GM10266 (cell line): ENCODE results near the gene C1orf226.
"Not testable (repeated sequence)": the region's sequence is repeated elsewhere in the genome, so short reads cannot be mapped to it uniquely, and the experiment has no call there.

Source experiments
- DNase-seq: peaks from one replicate; pipeline ENCODE4 v3.0.0; 2012; ENCODE audit errors: extremely low spot score
- TF ChIP-seq, protein P1 (sequence below): IDR thresholded peaks from 2 replicates; pipeline ENCODE4 v1.5.1; 2012; ENCODE audit warnings: mild to moderate bottlenecking, low read depth; ENCODE audit not compliant: control insufficient read depth, insufficient read depth; ENCODE audit errors: missing control alignments

Gene C1orf226

DNA sequence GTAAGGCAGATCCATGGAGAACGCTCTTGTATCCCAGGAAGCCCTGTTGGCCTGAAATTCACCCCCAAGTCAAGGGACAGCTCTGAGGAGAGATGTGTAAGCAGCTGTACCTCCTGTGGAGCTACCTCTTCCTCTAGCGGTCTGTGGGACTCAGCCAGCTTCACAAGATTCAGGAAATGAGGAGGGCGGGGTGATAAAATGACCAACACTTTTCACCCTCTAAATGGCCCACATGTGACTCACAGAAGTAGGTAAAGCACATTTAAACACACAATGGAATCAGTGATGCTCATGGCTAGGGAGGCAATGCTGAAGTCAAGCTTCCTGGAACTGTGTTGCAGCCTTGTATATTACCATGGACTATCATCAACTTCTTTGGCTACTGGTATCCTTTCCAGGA lies 30.5 kb downstream of the C1orf226 start, which contains the start of gene SH2D1B:
Gene SH2D1B, minus strand, starts transcription at position 135 of the 400 bp plus-strand sequence. Its CDS starts 120 bp downstream, at position 15.
- TF ChIP-seq, protein P1, sequence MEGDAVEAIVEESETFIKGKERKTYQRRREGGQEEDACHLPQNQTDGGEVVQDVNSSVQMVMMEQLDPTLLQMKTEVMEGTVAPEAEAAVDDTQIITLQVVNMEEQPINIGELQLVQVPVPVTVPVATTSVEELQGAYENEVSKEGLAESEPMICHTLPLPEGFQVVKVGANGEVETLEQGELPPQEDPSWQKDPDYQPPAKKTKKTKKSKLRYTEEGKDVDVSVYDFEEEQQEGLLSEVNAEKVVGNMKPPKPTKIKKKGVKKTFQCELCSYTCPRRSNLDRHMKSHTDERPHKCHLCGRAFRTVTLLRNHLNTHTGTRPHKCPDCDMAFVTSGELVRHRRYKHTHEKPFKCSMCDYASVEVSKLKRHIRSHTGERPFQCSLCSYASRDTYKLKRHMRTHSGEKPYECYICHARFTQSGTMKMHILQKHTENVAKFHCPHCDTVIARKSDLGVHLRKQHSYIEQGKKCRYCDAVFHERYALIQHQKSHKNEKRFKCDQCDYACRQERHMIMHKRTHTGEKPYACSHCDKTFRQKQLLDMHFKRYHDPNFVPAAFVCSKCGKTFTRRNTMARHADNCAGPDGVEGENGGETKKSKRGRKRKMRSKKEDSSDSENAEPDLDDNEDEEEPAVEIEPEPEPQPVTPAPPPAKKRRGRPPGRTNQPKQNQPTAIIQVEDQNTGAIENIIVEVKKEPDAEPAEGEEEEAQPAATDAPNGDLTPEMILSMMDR, result no peak
- no peak for DNase-seq

DNA sequence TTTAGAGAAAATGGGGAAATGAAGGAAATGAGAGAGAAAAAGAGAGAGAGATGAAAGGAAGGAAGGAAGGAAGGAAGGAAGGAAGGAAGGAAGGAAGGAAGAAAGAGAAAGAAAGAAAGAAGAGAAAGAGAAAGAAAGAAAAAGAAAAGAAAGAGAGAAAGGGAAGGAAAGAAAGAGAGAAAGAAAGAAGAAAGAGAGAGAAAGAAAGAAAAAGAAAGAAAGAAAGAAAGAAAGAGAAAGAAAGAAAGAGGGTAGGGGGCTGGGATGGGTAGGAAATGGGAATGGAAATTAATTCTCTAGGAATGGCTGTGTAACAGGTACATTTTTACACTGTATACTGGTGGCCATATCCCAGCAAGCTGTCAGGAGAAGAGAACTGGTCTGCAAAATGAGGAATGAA lies 34.7 kb downstream of the C1orf226 start:
- no peak for DNase-seq
- TF ChIP-seq, protein P1, result no peak

DNA sequence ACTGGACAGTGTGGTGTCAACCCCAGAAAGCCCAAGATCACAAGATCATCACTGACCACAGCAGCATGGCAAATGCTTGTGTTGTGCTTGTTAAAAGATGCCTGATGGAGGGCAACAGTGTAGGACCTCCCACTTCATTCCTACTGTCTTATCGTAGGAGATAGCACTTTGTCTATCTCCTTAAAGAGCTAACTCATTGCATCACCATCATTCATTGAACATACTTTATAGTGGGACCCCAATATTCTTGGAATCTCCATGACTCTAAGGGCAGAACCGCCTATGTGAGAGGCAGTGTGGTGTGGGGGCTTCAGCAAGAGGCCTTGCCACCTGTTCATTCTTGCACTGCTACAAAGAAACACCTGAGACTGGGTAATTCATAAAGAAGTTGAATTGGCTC lies 35.4 kb downstream of the C1orf226 start:
- no peak for DNase-seq
- TF ChIP-seq, protein P1, result no peak

DNA sequence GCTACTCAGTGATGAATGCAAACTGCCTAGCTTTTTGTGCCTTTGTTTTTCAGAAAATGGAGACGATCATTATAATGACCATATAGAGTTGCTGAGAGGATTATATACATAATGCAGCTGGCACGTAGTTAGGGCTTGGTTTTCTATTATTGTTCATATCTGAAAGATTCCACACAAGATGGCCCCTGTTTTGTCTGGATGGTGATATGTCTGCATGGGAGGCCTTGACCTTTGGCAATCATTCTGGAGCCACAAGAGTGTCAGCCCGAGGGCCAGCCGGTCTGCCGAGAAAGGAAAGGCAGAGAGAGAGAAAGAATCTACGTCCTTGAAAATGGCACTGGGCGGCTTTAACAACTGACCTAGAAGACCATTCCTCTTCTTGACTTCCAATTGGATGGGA lies 36.1 kb downstream of the C1orf226 start:
- TF ChIP-seq, protein P1, result no peak
- DNase-seq, result no peak

DNA sequence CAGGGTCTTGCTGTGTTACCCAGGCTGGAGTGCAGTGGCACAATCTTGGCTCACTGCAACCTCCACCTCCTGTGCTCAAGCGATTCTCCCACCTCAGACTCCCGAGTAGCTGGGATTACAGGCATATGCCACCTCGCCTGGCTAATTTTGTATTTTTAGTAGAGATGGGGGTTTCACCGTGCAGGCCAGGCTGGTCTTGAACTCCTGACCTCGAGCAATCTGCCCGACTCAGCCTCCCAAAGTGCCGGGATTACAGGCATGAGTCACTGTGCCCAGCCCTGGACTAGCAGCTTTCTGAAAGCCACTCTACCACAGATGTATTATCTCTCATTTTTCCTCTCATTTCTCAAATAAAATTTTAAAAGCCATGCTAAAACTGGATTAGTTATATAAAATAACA lies 37.1 kb downstream of the C1orf226 start:
- DNase-seq, result not testable (repeated sequence)

DNA sequence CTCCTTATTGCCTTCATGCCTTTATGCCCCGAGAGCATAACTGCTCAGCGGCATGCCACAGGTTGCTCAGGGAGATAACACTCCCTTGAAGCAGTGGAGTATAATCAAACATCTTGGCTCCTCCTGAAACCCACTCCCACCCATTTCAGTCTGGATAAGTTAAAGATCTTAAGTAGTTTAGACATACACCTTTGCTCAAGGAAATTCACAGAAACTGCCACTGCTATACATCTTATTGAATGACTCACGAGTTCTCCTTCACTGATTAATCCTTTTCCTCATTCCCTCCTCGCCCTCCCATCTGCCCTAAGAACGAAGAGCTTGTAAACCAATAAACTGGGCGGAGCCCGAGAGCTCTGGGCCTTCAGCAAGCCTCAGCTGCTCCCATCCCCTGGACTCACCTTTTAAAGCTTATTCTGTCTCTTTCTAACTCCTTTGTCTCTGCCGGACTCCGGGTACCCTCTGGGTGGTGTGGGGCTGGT lies 38.0 kb downstream of the C1orf226 start:
- DNase-seq, result not testable (repeated sequence)

DNA sequence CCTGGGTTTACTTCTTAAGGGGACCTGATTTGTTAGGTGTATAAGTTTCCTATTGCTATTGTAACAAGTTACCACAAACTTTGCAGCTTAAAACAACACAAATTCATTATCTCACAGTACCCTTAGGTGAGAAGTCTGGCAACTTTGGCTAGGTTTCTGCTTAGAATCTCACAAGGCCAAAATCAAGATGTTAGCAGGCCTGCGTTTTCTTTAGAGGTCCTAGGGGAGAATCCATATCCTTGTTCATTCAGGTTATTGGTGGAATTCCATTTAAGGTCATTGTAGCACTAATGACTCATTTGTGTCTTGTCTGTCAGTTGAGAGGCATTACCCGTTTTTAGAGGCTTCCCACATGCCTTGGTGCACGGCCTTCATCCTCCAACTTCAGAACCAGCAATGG lies 38.6 kb downstream of the C1orf226 start:
- no peak for DNase-seq
- TF ChIP-seq, protein P1, result no peak

DNA sequence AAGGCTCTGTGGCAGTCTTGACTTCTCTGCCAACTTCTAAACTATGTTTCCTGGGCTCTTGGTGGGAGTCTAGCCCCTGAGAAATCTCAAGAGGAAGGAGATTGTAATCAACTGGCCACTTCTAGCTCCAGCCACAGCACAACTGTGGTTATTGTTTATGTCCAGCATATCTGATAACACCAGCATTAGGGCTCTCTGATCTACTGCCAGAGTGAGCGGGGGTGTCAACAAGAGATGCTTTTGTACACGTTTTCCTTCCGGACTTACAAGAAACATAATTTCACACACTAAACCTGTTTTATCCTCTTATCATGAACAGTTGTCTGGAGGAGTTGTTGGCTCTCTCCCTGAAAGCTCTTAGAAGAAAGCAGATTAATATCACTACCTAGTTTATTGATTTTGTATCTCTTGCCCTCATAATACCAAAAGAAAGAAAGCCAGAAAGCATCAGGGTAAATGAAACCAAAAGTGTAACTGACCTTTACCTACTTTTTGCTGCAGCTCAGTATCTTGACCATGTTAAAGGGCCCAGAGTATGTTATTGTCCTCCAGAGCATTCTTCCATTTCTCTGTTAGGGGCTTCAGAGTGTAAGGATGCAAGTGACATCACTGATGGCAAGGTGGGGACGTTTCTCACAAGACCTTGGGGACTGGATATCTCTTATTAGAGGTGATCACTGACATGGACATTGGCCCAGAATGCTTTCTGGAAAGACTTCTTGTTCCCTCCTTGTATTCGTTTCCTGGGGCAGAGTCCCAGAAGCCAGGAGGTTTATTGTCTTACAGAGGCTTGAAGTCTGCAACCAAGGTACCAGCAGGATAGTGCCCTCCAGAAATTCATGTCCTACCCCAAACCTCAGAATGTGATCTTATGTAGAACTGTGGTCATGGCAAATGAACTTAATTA lies 40.0 kb downstream of the C1orf226 start:
- no peak for DNase-seq
- TF ChIP-seq, protein P1, result no peak
